ENCODE data around the gene NBEA.

Gene NBEA

DNA sequence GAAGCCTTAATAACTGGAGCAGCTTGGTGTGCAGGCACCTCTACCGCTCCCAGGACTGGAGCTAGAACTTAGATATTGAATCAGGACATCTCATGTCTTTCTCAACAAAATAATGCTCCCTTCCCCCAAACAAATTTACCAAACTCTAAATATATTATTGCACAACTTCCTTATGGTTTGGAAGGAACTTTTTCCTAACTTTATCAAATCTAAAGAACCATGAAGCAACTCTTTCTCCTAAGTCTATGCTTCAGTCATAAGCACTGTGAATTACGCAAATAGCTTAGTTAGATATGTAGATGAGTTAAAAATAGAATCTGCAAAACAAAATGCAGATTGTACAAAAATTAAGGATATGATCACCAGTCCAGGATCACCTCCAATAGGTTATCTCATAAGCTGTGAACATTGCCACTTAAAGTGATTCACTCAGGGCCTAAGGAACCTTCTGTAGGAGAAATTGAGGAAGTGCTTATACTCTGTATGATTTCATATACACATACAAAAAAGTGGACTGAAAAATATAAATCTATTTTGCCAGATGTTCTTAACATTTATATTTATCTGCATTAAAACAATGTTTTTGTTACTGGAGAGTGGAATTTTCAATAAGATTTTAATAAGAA is 554.8 kb downstream of the NBEA start:
- TF ChIP-seq SPI1 (IDR thresholded peaks at IDR 0.05; ENCODE audit: borderline replicate concordance, low read depth), result peak; percentile 97
- TF ChIP-seq, protein P1, sequence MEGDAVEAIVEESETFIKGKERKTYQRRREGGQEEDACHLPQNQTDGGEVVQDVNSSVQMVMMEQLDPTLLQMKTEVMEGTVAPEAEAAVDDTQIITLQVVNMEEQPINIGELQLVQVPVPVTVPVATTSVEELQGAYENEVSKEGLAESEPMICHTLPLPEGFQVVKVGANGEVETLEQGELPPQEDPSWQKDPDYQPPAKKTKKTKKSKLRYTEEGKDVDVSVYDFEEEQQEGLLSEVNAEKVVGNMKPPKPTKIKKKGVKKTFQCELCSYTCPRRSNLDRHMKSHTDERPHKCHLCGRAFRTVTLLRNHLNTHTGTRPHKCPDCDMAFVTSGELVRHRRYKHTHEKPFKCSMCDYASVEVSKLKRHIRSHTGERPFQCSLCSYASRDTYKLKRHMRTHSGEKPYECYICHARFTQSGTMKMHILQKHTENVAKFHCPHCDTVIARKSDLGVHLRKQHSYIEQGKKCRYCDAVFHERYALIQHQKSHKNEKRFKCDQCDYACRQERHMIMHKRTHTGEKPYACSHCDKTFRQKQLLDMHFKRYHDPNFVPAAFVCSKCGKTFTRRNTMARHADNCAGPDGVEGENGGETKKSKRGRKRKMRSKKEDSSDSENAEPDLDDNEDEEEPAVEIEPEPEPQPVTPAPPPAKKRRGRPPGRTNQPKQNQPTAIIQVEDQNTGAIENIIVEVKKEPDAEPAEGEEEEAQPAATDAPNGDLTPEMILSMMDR (IDR thresholded peaks at IDR 0.05; ENCODE audit: insufficient read depth, low read length), result no peak
- TF ChIP-seq GABPA (IDR thresholded peaks at IDR 0.05; ENCODE audit: low read depth), result no peak
- peak; percentile 48 to 61 for DNase-seq (ENCODE audit: low read depth in 1 of 2, low spot score in 1 of 2)
- no peak overlapping the region for H3K27ac ChIP-seq (replicated peaks)
- H3K27me3 ChIP-seq (ENCODE audit: insufficient read depth, poor library complexity, severe bottlenecking), result no peaks in the 10 kb centered on the region
- no peak overlapping the region for H3K4me3 ChIP-seq (replicated peaks; ENCODE audit: insufficient read depth, low read length)

GRCh38 chr13:35498231-35498630 is 556.2 kb downstream of the NBEA start:
- Histone ChIP-seq H3K27me3 (ENCODE audit: insufficient read depth, poor library complexity, severe bottlenecking) (no peaks in the 10 kb centered on the region), H3K27ac (replicated peaks) (no peak overlapping the region), H3K4me3 (replicated peaks; ENCODE audit: insufficient read depth, low read length) (no peak overlapping the region)
- TF ChIP-seq GABPA (IDR thresholded peaks at IDR 0.05; ENCODE audit: low read depth) (no peak), SPI1 (IDR thresholded peaks at IDR 0.05; ENCODE audit: borderline replicate concordance, low read depth) (no peak), POLR2AphosphoS5 (IDR thresholded peaks at IDR 0.05; ENCODE audit: low read depth) (no peak)
- TF ChIP-seq, protein P1 (IDR thresholded peaks at IDR 0.05; ENCODE audit: insufficient read depth, low read length), result no peak
- TF ChIP-seq, protein P2, sequence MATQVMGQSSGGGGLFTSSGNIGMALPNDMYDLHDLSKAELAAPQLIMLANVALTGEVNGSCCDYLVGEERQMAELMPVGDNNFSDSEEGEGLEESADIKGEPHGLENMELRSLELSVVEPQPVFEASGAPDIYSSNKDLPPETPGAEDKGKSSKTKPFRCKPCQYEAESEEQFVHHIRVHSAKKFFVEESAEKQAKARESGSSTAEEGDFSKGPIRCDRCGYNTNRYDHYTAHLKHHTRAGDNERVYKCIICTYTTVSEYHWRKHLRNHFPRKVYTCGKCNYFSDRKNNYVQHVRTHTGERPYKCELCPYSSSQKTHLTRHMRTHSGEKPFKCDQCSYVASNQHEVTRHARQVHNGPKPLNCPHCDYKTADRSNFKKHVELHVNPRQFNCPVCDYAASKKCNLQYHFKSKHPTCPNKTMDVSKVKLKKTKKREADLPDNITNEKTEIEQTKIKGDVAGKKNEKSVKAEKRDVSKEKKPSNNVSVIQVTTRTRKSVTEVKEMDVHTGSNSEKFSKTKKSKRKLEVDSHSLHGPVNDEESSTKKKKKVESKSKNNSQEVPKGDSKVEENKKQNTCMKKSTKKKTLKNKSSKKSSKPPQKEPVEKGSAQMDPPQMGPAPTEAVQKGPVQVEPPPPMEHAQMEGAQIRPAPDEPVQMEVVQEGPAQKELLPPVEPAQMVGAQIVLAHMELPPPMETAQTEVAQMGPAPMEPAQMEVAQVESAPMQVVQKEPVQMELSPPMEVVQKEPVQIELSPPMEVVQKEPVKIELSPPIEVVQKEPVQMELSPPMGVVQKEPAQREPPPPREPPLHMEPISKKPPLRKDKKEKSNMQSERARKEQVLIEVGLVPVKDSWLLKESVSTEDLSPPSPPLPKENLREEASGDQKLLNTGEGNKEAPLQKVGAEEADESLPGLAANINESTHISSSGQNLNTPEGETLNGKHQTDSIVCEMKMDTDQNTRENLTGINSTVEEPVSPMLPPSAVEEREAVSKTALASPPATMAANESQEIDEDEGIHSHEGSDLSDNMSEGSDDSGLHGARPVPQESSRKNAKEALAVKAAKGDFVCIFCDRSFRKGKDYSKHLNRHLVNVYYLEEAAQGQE (IDR thresholded peaks at IDR 0.05; ENCODE audit: insufficient replicate concordance, low read depth), result no peak
- DNase-seq (ENCODE audit: low read depth in 1 of 2, low spot score in 1 of 2), result no peak

GRCh38 chr13:35499196-35499662 is 557.2 kb downstream of the NBEA start:
- no peak overlapping the region for H3K27ac ChIP-seq (replicated peaks)
- H3K27me3 ChIP-seq (ENCODE audit: insufficient read depth, poor library complexity, severe bottlenecking), result no peaks in the 10 kb centered on the region
- H3K4me3 ChIP-seq (replicated peaks; ENCODE audit: insufficient read depth, low read length), result no peak overlapping the region
- DNase-seq (ENCODE audit: low read depth in 1 of 2, low spot score in 1 of 2), result no peak
- TF ChIP-seq, protein P1 (IDR thresholded peaks at IDR 0.05; ENCODE audit: insufficient read depth, low read length), result no peak
- no peak for TF ChIP-seq POLR2AphosphoS5 (IDR thresholded peaks at IDR 0.05; ENCODE audit: low read depth)
- TF ChIP-seq GABPA (IDR thresholded peaks at IDR 0.05; ENCODE audit: low read depth), result no peak
- no peak for TF ChIP-seq SPI1 (IDR thresholded peaks at IDR 0.05; ENCODE audit: borderline replicate concordance, low read depth)
- TF ChIP-seq, protein P2 (IDR thresholded peaks at IDR 0.05; ENCODE audit: insufficient replicate concordance, low read depth), result no peak

DNA sequence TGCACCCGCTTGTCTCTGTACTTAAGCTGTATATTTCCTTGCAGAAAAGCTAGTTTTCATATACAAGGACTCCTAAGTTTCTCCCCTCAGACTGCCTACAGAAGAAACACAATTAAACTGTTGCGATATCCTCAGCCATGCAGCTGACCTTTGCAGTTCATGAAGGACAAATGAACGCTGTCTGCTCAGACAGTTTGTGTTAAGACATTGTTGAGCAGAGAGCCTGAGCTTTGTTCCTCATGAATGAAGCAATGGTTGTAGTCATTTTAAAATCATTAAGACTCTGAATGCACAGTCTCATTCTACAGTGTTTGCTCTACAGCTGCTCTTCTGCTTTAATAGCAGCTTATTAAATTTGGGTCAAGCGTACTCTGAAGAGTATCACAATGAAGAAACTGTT is 557.6 kb downstream of the NBEA start:
- TF ChIP-seq POLR2AphosphoS5 (IDR thresholded peaks at IDR 0.05; ENCODE audit: low read depth) (no peak), SPI1 (IDR thresholded peaks at IDR 0.05; ENCODE audit: borderline replicate concordance, low read depth) (no peak), GABPA (IDR thresholded peaks at IDR 0.05; ENCODE audit: low read depth) (no peak)
- TF ChIP-seq, protein P1 (IDR thresholded peaks at IDR 0.05; ENCODE audit: insufficient read depth, low read length), result no peak
- TF ChIP-seq, protein P2 (IDR thresholded peaks at IDR 0.05; ENCODE audit: insufficient replicate concordance, low read depth), result no peak
- H3K27me3 ChIP-seq (ENCODE audit: insufficient read depth, poor library complexity, severe bottlenecking), result no peaks in the 10 kb centered on the region
- H3K27ac ChIP-seq (replicated peaks), result no peak overlapping the region
- no peak for DNase-seq (ENCODE audit: low read depth in 1 of 2, low spot score in 1 of 2)
- H3K4me3 ChIP-seq (replicated peaks; ENCODE audit: insufficient read depth, low read length), result no peak overlapping the region
